Activated CD4-positive, alpha-beta memory T cell treated with anti-CD3 and anti-CD28 coated beads for 36 hours (primary cell): ENCODE data around the gene MAPK13. TPM values are rescaled to one million over a fixed set of nuclear protein-coding genes. Genes with fewer than 3 reads are reported as not detected.
"Not testable (repeated sequence)": the region's sequence is repeated elsewhere in the genome, so short reads cannot be mapped to it uniquely, and the experiment has no call there.

Experiments
- CTCF ChIA-PET: fragments of 350-600 bp; sonication (Branson Sonifier 250); formaldehyde crosslinking; loops from one replicate; lab custom pipeline; 2021; ENCODE audit warnings: antibody characterized with exemption, inconsistent platforms; lab: Charles Lee
- POLR2A ChIA-PET: fragments of 350-600 bp; sonication (Branson Sonifier 250); formaldehyde crosslinking; loops from one replicate; lab custom pipeline; 2021; ENCODE audit warnings: antibody characterized with exemption; lab: Charles Lee
- DNase-seq: peaks from one replicate; pipeline ENCODE4 v3.0.0-alpha.2; 2020
- H3K27ac Mint-ChIP-seq: one replicate; pipeline ENCODE4 v1.8.0; 2021; ENCODE audit warnings: mixed read lengths
- H3K27me3 Mint-ChIP-seq: one replicate; pipeline ENCODE4 v1.8.0; 2021; ENCODE audit warnings: mixed read lengths
- H3K36me3 Mint-ChIP-seq: one replicate; pipeline ENCODE4 v1.8.0; 2021; ENCODE audit warnings: mixed read lengths
- H3K4me1 Mint-ChIP-seq: one replicate; pipeline ENCODE4 v1.8.0; 2021; ENCODE audit warnings: low read depth, mixed read lengths
- H3K4me3 Mint-ChIP-seq: one replicate; pipeline ENCODE4 v1.8.0; 2021; ENCODE audit warnings: mild to moderate bottlenecking, mixed read lengths
- H3K9me3 Mint-ChIP-seq: one replicate; pipeline ENCODE4 v1.8.0; 2021; ENCODE audit warnings: mixed read lengths
- intact Hi-C: fragments of 100-400 bp; cut with micrococcal nuclease; formaldehyde crosslinking; loops from one replicate; pipeline ENCODE4 v1.15.1; 2023
- total RNA-seq, 2 experiments: library from RNA; stranded (reverse); gene quantifications; one replicate each; pipeline ENCODE4 v1.2.3, GENCODE V29; 2021

MAPK13 gene
- total RNA-seq, 2 experiments from 2014 or later, result 61.0 to 65.0 TPM

DNA sequence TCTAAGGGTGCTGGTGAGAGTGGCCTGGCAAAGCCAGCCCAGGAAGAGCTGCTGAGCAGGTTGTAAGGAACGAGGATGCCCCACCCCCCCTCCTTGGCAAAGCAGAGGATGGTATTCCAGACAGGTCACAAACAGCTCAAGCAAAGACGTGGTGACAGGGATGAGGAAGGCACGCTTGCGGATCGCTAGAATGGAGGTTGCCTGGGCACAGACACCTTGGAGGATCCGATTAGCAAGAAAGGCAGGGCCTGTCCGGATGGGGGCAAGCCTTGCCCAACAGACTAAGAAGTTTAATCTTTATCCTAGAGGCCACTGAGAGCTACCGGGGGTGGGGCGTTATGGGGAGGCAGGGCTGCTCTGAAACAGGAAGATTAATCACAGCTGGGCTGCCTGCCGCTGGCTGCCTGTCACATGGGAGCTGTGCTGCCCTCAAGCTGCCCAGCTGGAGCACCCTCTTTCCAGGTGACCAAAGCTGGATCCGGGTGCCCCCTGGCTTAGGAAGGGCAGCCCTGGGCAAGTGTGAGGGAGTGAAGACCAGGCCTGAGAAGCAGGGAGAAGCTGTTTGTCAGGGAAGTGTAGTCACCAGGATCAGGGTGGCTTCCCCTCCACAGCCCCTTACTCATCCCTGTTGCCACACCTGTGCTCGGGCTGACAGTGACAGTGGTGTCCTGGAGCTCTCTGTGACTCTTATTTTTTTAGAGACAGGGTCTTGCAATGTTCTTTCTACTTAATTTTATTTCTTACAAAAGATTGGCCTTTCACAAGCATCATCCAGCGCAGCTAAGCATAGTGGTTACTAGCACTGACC, 9.1 kb upstream of the MAPK13 start:
- peak; percentile 85 for DNase-seq
- no peaks in the 10 kb centered on the region for H3K9me3 Mint-ChIP-seq
- intact Hi-C loops, result loop anchor here (1.0 to 10.0 kb wide), 8 partner anchors 10 to 1886 kb away; partner anchors contain the start of genes HMGA1, KCTD20, MAPK14 and PXT1
- peak overlapping the region; percentile 100 for H3K27ac Mint-ChIP-seq
- peaks cover 81% of the 10 kb centered on the region for H3K4me1 Mint-ChIP-seq
- no peaks in the 10 kb centered on the region for H3K27me3 Mint-ChIP-seq
- H3K36me3 Mint-ChIP-seq, result peaks cover 4% of the 10 kb centered on the region
- CTCF ChIA-PET, result interaction anchor here (0.9 to 4.2 kb wide), 15 partner anchors 8 to 260 kb away, joined by 3 to 36 read pairs (median 4); partner anchors contain the start of gene MAPK14
- POLR2A ChIA-PET, result interaction anchor here (0.7 to 5.5 kb wide), 6 partner anchors 10 to 93 kb away, joined by 3 to 71 read pairs (median 6); partner anchors contain the start of genes BRPF3, MAPK13 and MAPK14
- H3K4me3 Mint-ChIP-seq, result peak overlapping the region; percentile 72

GRCh38 chr6:36121787-36122494, 8.4 kb upstream of the MAPK13 start:
- H3K9me3 Mint-ChIP-seq, result no peaks in the 10 kb centered on the region
- ChIA-PET CTCF (interaction anchor here (0.6 to 4.2 kb wide), 13 partner anchors 8 to 259 kb away, joined by 3 to 36 read pairs (median 4); partner anchors contain the start of gene MAPK14), POLR2A (interaction anchor here (1.5 to 5.5 kb wide), 4 partner anchors 10 to 94 kb away, joined by 5 to 71 read pairs (median 27); partner anchors contain the start of genes BRPF3, MAPK13 and MAPK14)
- H3K27ac Mint-ChIP-seq, result peak overlapping the region; percentile 100
- H3K36me3 Mint-ChIP-seq, result no peaks in the 10 kb centered on the region
- no peak overlapping the region for H3K4me3 Mint-ChIP-seq
- H3K27me3 Mint-ChIP-seq, result no peaks in the 10 kb centered on the region
- intact Hi-C loops, result loop anchor here (2.0 to 10.0 kb wide), 5 partner anchors 27 to 1887 kb away; partner anchors contain the start of genes HMGA1, KCTD20 and PXT1
- no peak for DNase-seq
- peaks cover 83% of the 10 kb centered on the region for H3K4me1 Mint-ChIP-seq

- H3K9me3 Mint-ChIP-seq, result no peaks in the 10 kb centered on the region
- peaks cover 84% of the 10 kb centered on the region for H3K4me1 Mint-ChIP-seq
- no peaks in the 10 kb centered on the region for H3K36me3 Mint-ChIP-seq
- H3K27ac Mint-ChIP-seq, result peak overlapping the region; percentile 59
- CTCF ChIA-PET, result interaction anchor here (0.6 to 4.2 kb wide), 14 partner anchors 9 to 1365 kb away, joined by 3 to 36 read pairs (median 4); partner anchors contain the start of genes MAPK14 and SNRPC
- no peak overlapping the region for H3K4me3 Mint-ChIP-seq
- POLR2A ChIA-PET, result interaction anchor here (1.8 to 3.4 kb wide), 2 partner anchors 9 to 95 kb away, joined by 12 to 71 read pairs; partner anchors contain the start of genes MAPK13 and MAPK14
- H3K27me3 Mint-ChIP-seq, result no peaks in the 10 kb centered on the region
- intact Hi-C loops, result loop anchor here (5.0 to 10.0 kb wide), 4 partner anchors 182 to 1888 kb away; partner anchors contain the start of genes HMGA1, KCTD20 and PXT1
- no peak for DNase-seq
Observed at GRCh38 chr6:36122495-36123269, 7.6 kb upstream of the MAPK13 start.

- H3K4me3 Mint-ChIP-seq, result no peak overlapping the region
- CTCF ChIA-PET, result interaction anchor here (0.6 to 4.2 kb wide), 15 partner anchors 9 to 1366 kb away, joined by 3 to 36 read pairs (median 3); partner anchors contain the start of genes MAPK14 and SNRPC
Observed at GRCh38 chr6:36123270-36124139, 6.8 kb upstream of the MAPK13 start.

GRCh38 chr6:36124346-36124745, 6.0 kb upstream of the MAPK13 start:
- not testable (repeated sequence) for H3K27me3 Mint-ChIP-seq, H3K4me3 Mint-ChIP-seq, H3K9me3 Mint-ChIP-seq, H3K27ac Mint-ChIP-seq, H3K36me3 Mint-ChIP-seq, DNase-seq
- ChIA-PET CTCF (interaction anchor here (0.9 to 4.2 kb wide), 10 partner anchors 8 to 178 kb away, joined by 3 to 36 read pairs (median 4); partner anchors contain the start of gene MAPK14), POLR2A (interaction anchor here (0.6 to 1.8 kb wide), 2 partner anchors 22 to 96 kb away, joined by 3 to 12 read pairs; partner anchors contain the start of gene MAPK14)
- intact Hi-C loops, result loop anchor here (5.0 to 10.0 kb wide), 4 partner anchors 180 to 1890 kb away; partner anchors contain the start of genes HMGA1, KCTD20 and PXT1
- peaks cover 69% of the 10 kb centered on the region for H3K4me1 Mint-ChIP-seq

More at GRCh38 chr6:36123270-36124139, 6.8 kb upstream of the MAPK13 start:
- Mint-ChIP-seq H3K4me1 (peaks cover 78% of the 10 kb centered on the region), H3K9me3 (no peaks in the 10 kb centered on the region), H3K36me3 (no peaks in the 10 kb centered on the region), H3K27me3 (no peaks in the 10 kb centered on the region), H3K27ac (peak overlapping the region; percentile 59)
- peak; percentile 96 for DNase-seq
- POLR2A ChIA-PET, result interaction anchor here (0.6 to 3.4 kb wide), 3 partner anchors 8 to 96 kb away, joined by 3 to 71 read pairs (median 12); partner anchors contain the start of genes MAPK13 and MAPK14
- intact Hi-C loops, result loop anchor here (5.0 to 10.0 kb wide), 4 partner anchors 181 to 1889 kb away; partner anchors contain the start of genes HMGA1, KCTD20 and PXT1

- ChIA-PET POLR2A (no interaction called here), CTCF (interaction anchor here (0.6 to 1.5 kb wide), 2 partner anchors 70 to 432 kb away, joined by 4 read pairs; no protein-coding TSS in a partner anchor)
- no peaks in the 10 kb centered on the region for H3K27me3 Mint-ChIP-seq
- H3K9me3 Mint-ChIP-seq, result no peaks in the 10 kb centered on the region
- H3K36me3 Mint-ChIP-seq, result no peaks in the 10 kb centered on the region
- intact Hi-C loops, result loop anchor here (5.0 to 10.0 kb wide), 4 partner anchors 180 to 1890 kb away; partner anchors contain the start of genes HMGA1, KCTD20 and PXT1
- no peak overlapping the region for H3K4me3 Mint-ChIP-seq
- peaks cover 67% of the 10 kb centered on the region for H3K4me1 Mint-ChIP-seq
- no peak overlapping the region for H3K27ac Mint-ChIP-seq
- DNase-seq, result no peak
Observed at GRCh38 chr6:36124881-36125280, 5.4 kb upstream of the MAPK13 start.

DNA sequence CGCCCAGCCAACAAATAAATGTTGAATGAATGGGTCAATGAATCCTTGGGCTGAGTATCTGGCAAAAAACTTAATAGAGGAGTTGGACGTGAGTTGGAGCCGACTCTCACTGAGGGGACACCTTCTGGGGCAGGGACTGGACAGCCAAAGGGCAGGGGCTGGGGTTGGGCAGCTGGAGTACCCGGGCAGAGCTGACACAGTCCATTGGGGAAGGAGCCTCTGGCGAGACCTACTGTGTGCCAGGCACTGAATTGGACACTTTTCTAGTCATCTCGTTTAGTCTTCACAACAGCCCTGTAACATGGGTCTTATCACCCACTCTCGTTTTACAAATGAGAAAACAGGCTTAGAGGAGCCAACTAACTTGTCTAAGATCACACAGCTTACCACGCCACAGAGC, 4.7 kb upstream of the MAPK13 start:
- Mint-ChIP-seq H3K9me3 (no peaks in the 10 kb centered on the region), H3K4me1 (peaks cover 62% of the 10 kb centered on the region), H3K4me3 (no peak overlapping the region), H3K36me3 (no peaks in the 10 kb centered on the region), H3K27me3 (no peaks in the 10 kb centered on the region), H3K27ac (no peak overlapping the region)
- CTCF ChIA-PET, result interaction anchor here (1.5 kb wide), 1 partner anchor 70 kb away, joined by 4 read pairs; no protein-coding TSS in a partner anchor
- intact Hi-C loops, result loop anchor here (10.0 kb wide), 2 partner anchors 179 to 1891 kb away; partner anchors contain the start of gene HMGA1
- POLR2A ChIA-PET, result no interaction called here
- no peak for DNase-seq

DNA sequence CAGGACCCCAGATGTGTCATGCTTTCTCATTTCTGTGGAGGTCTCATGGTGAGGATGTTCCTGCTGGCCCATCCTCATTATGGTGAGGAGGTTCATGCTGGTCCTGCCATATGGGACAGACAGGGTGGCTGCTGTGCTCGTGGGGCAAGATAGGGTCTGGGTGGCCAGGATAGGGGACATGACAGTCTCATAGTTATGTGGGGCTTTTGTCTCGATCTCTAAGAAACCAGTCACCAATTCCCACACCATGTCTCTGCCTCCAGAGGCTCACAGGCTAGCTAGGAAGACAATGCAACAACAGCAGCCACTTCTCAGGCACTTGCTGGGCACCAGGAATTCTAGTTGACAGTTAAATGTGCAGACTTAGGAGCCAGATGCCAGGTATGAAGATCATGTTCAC, 4.2 kb upstream of the MAPK13 start:
- no peak for DNase-seq
- ChIA-PET CTCF (interaction anchor here (1.2 to 1.5 kb wide), 2 partner anchors 42 to 69 kb away, joined by 4 read pairs; no protein-coding TSS in a partner anchor), POLR2A (interaction anchor here (0.9 to 1.2 kb wide), 2 partner anchors 9 to 99 kb away, joined by 3 read pairs; partner anchors contain the start of gene MAPK14)
- no peaks in the 10 kb centered on the region for H3K27me3 Mint-ChIP-seq
- H3K9me3 Mint-ChIP-seq, result no peaks in the 10 kb centered on the region
- H3K4me3 Mint-ChIP-seq, result no peak overlapping the region
- intact Hi-C loops, result loop anchor here (10.0 kb wide), 2 partner anchors 179 to 1891 kb away; partner anchors contain the start of gene HMGA1
- H3K36me3 Mint-ChIP-seq, result no peaks in the 10 kb centered on the region
- peaks cover 56% of the 10 kb centered on the region for H3K4me1 Mint-ChIP-seq
- no peak overlapping the region for H3K27ac Mint-ChIP-seq

DNA sequence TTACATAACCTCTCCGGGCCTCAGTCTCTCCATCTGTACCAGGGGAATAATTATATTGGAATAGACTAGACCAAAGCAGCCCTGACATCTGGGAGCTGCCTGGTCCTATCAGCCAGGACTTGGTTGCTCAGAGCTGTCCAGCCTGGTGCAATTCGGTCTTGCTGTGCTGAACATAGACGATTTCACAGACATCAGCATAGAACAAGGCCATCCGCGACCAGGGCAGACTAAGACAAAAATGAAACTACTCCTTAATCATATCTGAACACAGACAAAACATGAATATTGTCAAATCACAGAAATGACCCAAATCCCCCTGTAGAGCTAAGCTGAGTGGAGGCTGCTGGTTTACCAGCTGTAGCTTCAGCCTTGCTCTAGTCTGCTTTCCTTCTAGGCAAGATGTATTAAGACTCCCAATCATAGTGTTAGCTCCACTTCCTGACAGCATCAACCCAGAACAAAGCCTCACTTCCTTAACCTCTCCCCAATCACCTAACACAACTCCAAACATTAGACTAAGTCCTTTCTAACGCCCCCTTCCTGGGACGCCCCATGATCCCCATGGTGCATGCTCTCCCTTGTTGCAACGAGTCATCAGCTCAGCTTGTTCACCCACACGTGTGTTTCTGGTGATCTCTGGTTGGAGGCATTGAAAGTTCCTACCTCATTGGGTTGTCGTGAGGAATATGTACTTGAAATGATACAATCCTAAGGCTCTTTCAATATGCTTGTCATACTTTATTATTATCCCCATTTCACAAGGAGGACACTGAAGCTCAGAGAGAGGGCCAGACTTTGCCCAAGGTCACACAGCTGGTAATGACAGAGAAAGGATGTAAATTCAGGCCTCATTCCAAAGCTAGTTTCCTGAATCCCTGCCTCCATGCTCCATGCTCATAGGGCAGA, 3.5 kb upstream of the MAPK13 start:
- H3K27me3 Mint-ChIP-seq, result no peaks in the 10 kb centered on the region
- CTCF ChIA-PET, result interaction anchor here (1.0 to 1.2 kb wide), 3 partner anchors 41 to 99 kb away, joined by 3 to 4 read pairs (median 4); partner anchors contain the start of gene MAPK14
- peaks cover 53% of the 10 kb centered on the region for H3K4me1 Mint-ChIP-seq
- DNase-seq, result peak; percentile 39
- no peaks in the 10 kb centered on the region for H3K9me3 Mint-ChIP-seq
- intact Hi-C loops, result loop anchor here (10.0 kb wide), 2 partner anchors 178 to 1892 kb away; partner anchors contain the start of gene HMGA1
- POLR2A ChIA-PET, result interaction anchor here (0.6 to 1.2 kb wide), 3 partner anchors 9 to 99 kb away, joined by 3 read pairs; partner anchors contain the start of genes BRPF3 and MAPK14
- H3K36me3 Mint-ChIP-seq, result no peaks in the 10 kb centered on the region
- peak overlapping the region; percentile 23 for H3K27ac Mint-ChIP-seq
- H3K4me3 Mint-ChIP-seq, result no peak overlapping the region
